ENCODE results near the gene RNF126. TPM values are rescaled to one million over a fixed set of nuclear protein-coding genes. Genes with fewer than 3 reads are reported as not detected.
"Not testable (repeated sequence)": the region's sequence is repeated elsewhere in the genome, so short reads cannot be mapped to it uniquely, and the experiment has no call there.

The RNF126 gene
- total and polyA plus RNA-seq, 9 donors = 13.2 to 36.0 (median 29.6) TPM

DNA sequence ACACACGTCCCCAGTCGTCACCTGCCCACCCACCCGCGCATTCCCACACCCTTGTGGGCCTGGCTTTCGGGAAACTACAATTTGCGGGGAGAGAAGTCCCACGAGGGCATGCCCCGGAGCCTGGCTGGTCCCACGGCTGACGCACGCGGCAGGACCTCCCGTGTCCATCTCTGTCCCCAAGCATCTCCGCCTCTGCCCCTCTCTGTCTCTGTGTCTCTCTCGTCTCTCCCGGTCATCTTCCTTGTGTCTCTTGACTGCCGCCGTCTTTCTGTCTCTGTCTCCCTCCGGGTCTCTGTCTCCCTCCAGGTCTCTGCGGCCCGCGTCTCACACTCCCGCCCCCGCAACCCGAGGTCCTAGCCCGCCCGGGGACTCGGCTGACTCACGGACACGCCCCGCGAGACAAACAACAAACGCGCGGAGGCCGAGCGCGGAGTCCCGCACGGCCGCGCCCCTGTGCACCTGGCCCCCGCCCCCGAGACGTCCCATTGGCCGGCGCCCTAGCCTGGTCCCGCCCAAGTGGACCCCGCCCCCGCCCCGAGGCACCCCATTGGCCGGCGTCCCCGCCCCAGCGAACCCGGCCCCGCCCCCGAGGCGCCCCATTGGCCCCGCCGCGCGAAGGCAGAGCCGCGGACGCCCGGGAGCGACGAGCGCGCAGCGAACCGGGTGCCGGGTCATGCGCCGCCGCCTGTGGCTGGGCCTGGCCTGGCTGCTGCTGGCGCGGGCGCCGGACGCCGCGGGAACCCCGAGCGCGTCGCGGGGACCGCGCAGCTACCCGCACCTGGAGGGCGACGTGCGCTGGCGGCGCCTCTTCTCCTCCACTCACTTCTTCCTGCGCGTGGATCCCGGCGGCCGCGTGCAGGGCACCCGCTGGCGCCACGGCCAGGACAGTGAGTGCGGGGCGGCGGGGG lies 23.5 kb downstream of the RNF126 start, which contains the start of gene FGF22:
FGF22 (plus strand) TSS at position 627 of the 908 bp plus-strand sequence; CDS start at position 674, 47 bp downstream.
- H3K27ac ChIP-seq (ENCODE audit: low read length) = no peak within 1 kb of the TSS
- peaks cover 9% of the 10 kb centered on the region for H3K4me1 ChIP-seq (ENCODE audit: control insufficient read depth, insufficient read depth, low read length)
- peak within 1 kb of the TSS; percentile 34 for H3K4me3 ChIP-seq (ENCODE audit: low read length)
- 5% methylated on average over 100 of the region's 109 CpGs for WGBS (ENCODE audit: insufficient coverage)
- peak; percentile 91 for DNase-seq
- peaks cover 18% of the 10 kb centered on the region for H3K27me3 ChIP-seq (ENCODE audit: control insufficient read depth, insufficient read depth, low read length)
- no peaks in the 10 kb centered on the region for H3K9me3 ChIP-seq (replicated peaks; ENCODE audit: control insufficient read depth, low read depth, low read length)
- peaks cover 1% of the 10 kb centered on the region for H3K36me3 ChIP-seq (ENCODE audit: control insufficient read depth, insufficient read depth, low read length)

GRCh38 chr19:638906-639252 lies 24.1 kb downstream of the RNF126 start:
- Histone ChIP-seq H3K9me3 (replicated peaks; ENCODE audit: control insufficient read depth, low read depth, low read length) (no peaks in the 10 kb centered on the region), H3K36me3 (ENCODE audit: control insufficient read depth, insufficient read depth, low read length) (no peaks in the 10 kb centered on the region), H3K27me3 (ENCODE audit: control insufficient read depth, insufficient read depth, low read length) (peaks cover 18% of the 10 kb centered on the region), H3K27ac (ENCODE audit: low read length) (no peak overlapping the region), H3K4me3 (ENCODE audit: low read length) (no peak overlapping the region), H3K4me1 (ENCODE audit: control insufficient read depth, insufficient read depth, low read length) (peaks cover 15% of the 10 kb centered on the region)
- WGBS (ENCODE audit: insufficient coverage) = 66% methylated on average over 11 of the region's 17 CpGs
- no peak for DNase-seq

DNA sequence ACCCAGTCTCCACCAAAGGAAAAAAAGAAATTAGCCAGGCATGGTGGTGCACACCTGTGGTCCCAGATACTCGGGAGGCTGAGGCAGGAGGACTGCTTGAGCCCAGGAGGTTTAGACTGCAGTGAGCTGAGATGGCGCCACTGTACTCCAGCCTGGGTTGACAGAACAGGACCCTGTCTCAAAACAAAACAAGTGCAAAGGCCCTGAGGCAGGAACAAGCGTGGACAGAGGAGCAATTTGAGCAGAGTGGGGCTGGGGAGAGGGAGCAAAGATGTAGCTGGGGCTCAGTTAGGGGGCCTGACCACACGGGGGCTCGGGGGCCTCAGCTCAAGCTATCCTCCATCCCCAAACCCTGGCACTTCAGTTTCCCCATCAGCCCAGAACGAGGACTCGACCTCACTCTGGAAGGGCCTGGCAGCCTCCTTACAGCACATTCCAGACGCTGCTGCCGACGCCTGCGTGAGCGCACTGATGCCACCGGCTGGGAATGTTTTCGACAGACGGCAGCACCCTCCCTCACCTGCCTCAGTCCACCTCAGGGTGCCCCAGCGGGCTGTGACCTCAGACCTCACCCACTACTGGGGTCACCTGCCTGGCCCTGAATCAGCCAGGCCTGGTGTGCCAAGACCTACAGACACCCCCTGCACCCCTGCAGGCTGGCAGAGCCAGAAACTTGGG lies 27.9 kb downstream of the RNF126 start:
- no peak for DNase-seq
- no peak overlapping the region for H3K27ac ChIP-seq (ENCODE audit: low read length)
- no peak overlapping the region for H3K4me3 ChIP-seq (ENCODE audit: low read length)
- 79% methylated on average over 14 of the region's 16 CpGs for WGBS (ENCODE audit: insufficient coverage)
- H3K4me1 ChIP-seq (ENCODE audit: control insufficient read depth, insufficient read depth, low read length) = peaks cover 32% of the 10 kb centered on the region
- H3K9me3 ChIP-seq (replicated peaks; ENCODE audit: control insufficient read depth, low read depth, low read length) = no peaks in the 10 kb centered on the region
- peaks cover 18% of the 10 kb centered on the region for H3K27me3 ChIP-seq (ENCODE audit: control insufficient read depth, insufficient read depth, low read length)
- H3K36me3 ChIP-seq (ENCODE audit: control insufficient read depth, insufficient read depth, low read length) = peaks cover 6% of the 10 kb centered on the region

GRCh38 chr19:633786-634639 lies 29.0 kb downstream of the RNF126 start:
- 31% methylated on average over 16 of the region's 32 CpGs for WGBS (ENCODE audit: insufficient coverage)
- DNase-seq = no peak
- H3K27me3 ChIP-seq (ENCODE audit: control insufficient read depth, insufficient read depth, low read length) = peaks cover 15% of the 10 kb centered on the region

GRCh38 chr19:633068-633785 lies 29.8 kb downstream of the RNF126 start, which contains the start of gene POLRMT:
Gene POLRMT, minus strand, starts transcription at chr19:633537. Its CDS starts 25 bp downstream, at chr19:633512.
- DNase-seq = peak; percentile 99
- peaks cover 26% of the 10 kb centered on the region for H3K4me1 ChIP-seq (ENCODE audit: control insufficient read depth, insufficient read depth, low read length)
- peaks cover 13% of the 10 kb centered on the region for H3K36me3 ChIP-seq (ENCODE audit: control insufficient read depth, insufficient read depth, low read length)
- 0% methylated on average over 67 of the region's 67 CpGs for WGBS (ENCODE audit: insufficient coverage)
- peak within 1 kb of the TSS; percentile 88 for H3K4me3 ChIP-seq (ENCODE audit: low read length)
- no peaks in the 10 kb centered on the region for H3K9me3 ChIP-seq (replicated peaks; ENCODE audit: control insufficient read depth, low read depth, low read length)
- peaks cover 7% of the 10 kb centered on the region for H3K27me3 ChIP-seq (ENCODE audit: control insufficient read depth, insufficient read depth, low read length)
- peak within 1 kb of the TSS; percentile 62 for H3K27ac ChIP-seq (ENCODE audit: low read length)

More at GRCh38 chr19:633786-634639, 29.0 kb downstream of the RNF126 start:
- Histone ChIP-seq H3K36me3 (ENCODE audit: control insufficient read depth, insufficient read depth, low read length) (peaks cover 6% of the 10 kb centered on the region), H3K4me1 (ENCODE audit: control insufficient read depth, insufficient read depth, low read length) (peaks cover 31% of the 10 kb centered on the region), H3K9me3 (replicated peaks; ENCODE audit: control insufficient read depth, low read depth, low read length) (no peaks in the 10 kb centered on the region), H3K4me3 (ENCODE audit: low read length) (peak overlapping the region; percentile 88), H3K27ac (ENCODE audit: low read length) (peak overlapping the region; percentile 62)

DNA sequence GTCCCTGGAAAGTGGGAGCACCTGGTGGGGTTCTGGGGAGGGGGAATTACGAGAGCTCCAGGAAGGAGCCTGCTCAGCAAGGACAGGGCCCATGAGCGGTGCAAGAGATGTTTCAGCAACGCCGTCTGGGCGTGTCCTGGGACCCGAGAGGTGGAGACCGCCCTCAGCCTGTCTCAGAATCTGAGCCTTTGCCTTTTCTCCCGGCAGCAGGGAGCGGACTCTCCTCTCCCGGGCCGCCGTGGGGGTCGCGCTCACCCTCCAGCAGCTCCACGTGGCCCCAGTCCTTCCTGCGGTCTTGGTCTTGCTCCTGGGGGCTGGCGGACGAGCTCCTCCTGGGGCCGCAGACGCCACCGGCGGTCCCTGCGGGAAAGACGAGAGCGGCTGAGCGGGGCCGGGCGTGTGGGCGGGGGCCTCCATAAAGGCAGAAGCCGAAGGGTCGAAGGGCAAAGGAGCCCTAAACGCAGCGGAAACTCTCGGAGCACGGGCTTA lies 30.4 kb downstream of the RNF126 start:
- Histone ChIP-seq H3K36me3 (ENCODE audit: control insufficient read depth, insufficient read depth, low read length) (peaks cover 19% of the 10 kb centered on the region), H3K27ac (ENCODE audit: low read length) (peak overlapping the region; percentile 13), H3K9me3 (replicated peaks; ENCODE audit: control insufficient read depth, low read depth, low read length) (no peaks in the 10 kb centered on the region), H3K27me3 (ENCODE audit: control insufficient read depth, insufficient read depth, low read length) (peaks cover 4% of the 10 kb centered on the region), H3K4me1 (ENCODE audit: control insufficient read depth, insufficient read depth, low read length) (peaks cover 26% of the 10 kb centered on the region), H3K4me3 (ENCODE audit: low read length) (peak overlapping the region; percentile 74)
- 3% methylated on average over 34 of the region's 35 CpGs for WGBS (ENCODE audit: insufficient coverage)
- DNase-seq = peak; percentile 42

DNA sequence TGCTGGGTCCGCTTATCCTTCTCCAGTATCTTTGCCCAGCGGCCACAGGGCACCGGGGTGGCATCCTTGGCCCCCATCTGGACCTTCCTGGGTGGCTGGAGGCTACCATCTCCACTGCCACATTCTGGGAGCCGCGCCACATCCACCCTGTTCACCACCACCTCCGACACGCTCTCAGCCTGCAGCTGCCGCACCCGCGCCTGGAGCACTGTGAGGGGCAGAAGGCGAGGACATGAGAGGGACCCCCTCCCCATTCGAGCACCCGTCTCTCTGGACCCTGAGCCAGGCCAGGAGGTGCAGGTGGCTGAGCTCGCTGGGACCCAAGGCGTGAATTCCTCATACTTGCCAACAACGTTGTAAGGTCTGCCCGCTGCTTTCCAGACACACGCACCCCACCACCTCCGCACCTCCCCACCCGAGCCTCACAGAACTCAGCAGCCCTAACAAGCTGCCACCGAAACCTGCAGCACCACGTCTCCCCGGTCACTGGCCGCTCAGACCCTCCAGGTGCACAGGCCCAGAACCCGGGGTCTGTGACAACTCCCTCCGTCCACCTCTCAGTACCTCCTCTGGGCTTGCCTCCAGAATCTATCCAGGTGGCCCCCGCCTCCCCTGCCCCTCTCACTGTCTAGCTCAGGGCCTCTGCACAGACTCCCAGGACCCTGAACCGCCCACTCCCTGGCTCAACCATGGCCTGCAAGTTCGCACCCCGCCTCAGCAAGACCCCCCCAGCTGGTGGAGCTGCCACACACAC lies 32.9 kb downstream of the RNF126 start:
- WGBS (ENCODE audit: insufficient coverage) = 74% methylated on average over 26 of the region's 30 CpGs

DNA sequence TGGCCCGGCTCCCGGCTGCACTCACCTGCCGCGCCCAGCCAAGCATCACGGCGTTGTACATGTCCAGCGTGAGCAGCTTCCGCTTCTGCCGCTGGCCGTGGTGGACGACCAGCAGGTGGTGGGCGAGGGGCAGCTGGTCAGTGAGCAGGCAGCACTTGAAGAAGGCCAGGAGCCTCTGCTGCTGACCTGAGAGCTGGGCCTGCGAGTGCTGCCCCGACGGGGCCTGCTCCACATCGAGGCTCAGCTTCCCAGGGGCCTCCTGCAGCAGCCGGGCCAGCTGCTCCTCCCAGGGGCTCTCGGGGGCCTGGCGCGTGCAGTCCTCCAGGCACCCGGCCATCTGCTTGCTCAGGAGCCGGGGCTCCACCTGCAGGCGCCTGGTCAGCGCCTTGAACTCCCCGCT lies 33.5 kb downstream of the RNF126 start:
- H3K27ac ChIP-seq (ENCODE audit: low read length); H3K4me3 ChIP-seq (ENCODE audit: low read length); H3K9me3 ChIP-seq (replicated peaks; ENCODE audit: control insufficient read depth, low read depth, low read length); H3K27me3 ChIP-seq (ENCODE audit: control insufficient read depth, insufficient read depth, low read length); DNase-seq: not testable (repeated sequence)
- peaks cover 26% of the 10 kb centered on the region for H3K4me1 ChIP-seq (ENCODE audit: control insufficient read depth, insufficient read depth, low read length)
- peaks cover 36% of the 10 kb centered on the region for H3K36me3 ChIP-seq (ENCODE audit: control insufficient read depth, insufficient read depth, low read length)
- WGBS (ENCODE audit: insufficient coverage) = 57% methylated on average over 25 of the region's 25 CpGs

More for the DNA sequence above, 32.9 kb downstream of the RNF126 start:
- H3K36me3 ChIP-seq (ENCODE audit: control insufficient read depth, insufficient read depth, low read length) = peaks cover 30% of the 10 kb centered on the region
- no peak for DNase-seq
- no peak overlapping the region for H3K27ac ChIP-seq (ENCODE audit: low read length)
- H3K4me1 ChIP-seq (ENCODE audit: control insufficient read depth, insufficient read depth, low read length) = peaks cover 26% of the 10 kb centered on the region
- no peaks in the 10 kb centered on the region for H3K9me3 ChIP-seq (replicated peaks; ENCODE audit: control insufficient read depth, low read depth, low read length)
- no peaks in the 10 kb centered on the region for H3K27me3 ChIP-seq (ENCODE audit: control insufficient read depth, insufficient read depth, low read length)
- no peak overlapping the region for H3K4me3 ChIP-seq (ENCODE audit: low read length)

Data from muscle of leg (tissue), 11 donors.